Fibroblast of lung (primary cell): ENCODE results near the gene DNAAF3. TPM values are rescaled to one million over a fixed set of nuclear protein-coding genes. Genes with fewer than 3 reads are reported as not detected.
A peak's percentile ranks its signal among the peaks of the same experiment; 100 is the strongest.

Experiments
- DNase-seq, 2 donors: peaks; one replicate each; pipeline versions ENCODE4 v3.0.0 to v3.0.0-alpha.2; 2010; ENCODE audit warnings: low read depth in 2 of 2
- H2AFZ ChIP-seq: 2 replicates; pipeline ENCODE4 v1.5.1; 2012; ENCODE audit warnings: low read length, control low read depth, inconsistent platforms
- H3K27ac ChIP-seq: 2 replicates; pipeline ENCODE4 v1.5.1; 2011; ENCODE audit warnings: low read length, control low read depth; ENCODE audit not compliant: insufficient read depth
- H3K27me3 ChIP-seq: 2 replicates; pipeline ENCODE4 v1.5.1; 2011; ENCODE audit warnings: mild to moderate bottlenecking, low read length; ENCODE audit not compliant: control insufficient read depth, insufficient read depth
- H3K36me3 ChIP-seq: 2 replicates; pipeline ENCODE4 v1.5.1; 2011; ENCODE audit warnings: low read length; ENCODE audit not compliant: control insufficient read depth, insufficient read depth
- H3K4me1 ChIP-seq: 2 replicates; pipeline ENCODE4 v1.5.1; 2011; ENCODE audit warnings: low read length; ENCODE audit not compliant: control insufficient read depth, insufficient read depth; ENCODE audit errors: extremely low read depth
- H3K4me2 ChIP-seq: 2 replicates; pipeline ENCODE4 v1.5.1; 2011; ENCODE audit warnings: low read length, control low read depth; ENCODE audit not compliant: insufficient read depth; ENCODE audit errors: extremely low read depth
- H3K4me3 ChIP-seq, 4 experiments: fragments of 200-600 bp in 1 of 4; sonication (generic) in 1 of 4; replicated peaks in 1 of 4; 2 replicates each; pipeline ENCODE4 v1.5.1; 2011 to 2016; ENCODE audit warnings: low read length in 4 of 4, low read depth in 3 of 4, mild to moderate bottlenecking in 3 of 4, control low read depth in 2 of 4, inconsistent platforms in 1 of 4, mixed read lengths in 1 of 4; ENCODE audit not compliant: insufficient read depth in 1 of 4; ENCODE audit errors: control extremely low read depth in 1 of 4
- H3K79me2 ChIP-seq: 2 replicates; pipeline ENCODE4 v1.5.1; 2012; ENCODE audit warnings: mild to moderate bottlenecking, low read length, inconsistent platforms; ENCODE audit not compliant: control insufficient read depth, insufficient read depth
- H3K9ac ChIP-seq: 2 replicates; pipeline ENCODE4 v1.5.1; 2011; ENCODE audit warnings: mild to moderate bottlenecking, low read length, control low read depth; ENCODE audit not compliant: insufficient read depth
- H3K9me3 ChIP-seq: 2 replicates; pipeline ENCODE4 v1.5.1; 2012; ENCODE audit warnings: low read depth, low read length; ENCODE audit not compliant: control insufficient read depth, insufficient read depth
- H4K20me1 ChIP-seq: 2 replicates; pipeline ENCODE4 v1.5.1; 2011; ENCODE audit warnings: low read length; ENCODE audit not compliant: control insufficient read depth, insufficient read depth; ENCODE audit errors: extremely low read depth
- EZH2 ChIP-seq: IDR thresholded peaks from 2 replicates; pipeline ENCODE4 v1.5.1; 2012; ENCODE audit warnings: low read length, control low read depth, mild to moderate bottlenecking; ENCODE audit errors: missing control alignments
- polyA plus RNA-seq, 2 donors: library from polyadenylated mRNA; depleted of rRNA in 1 of 2; stranded (reverse) in 1 of 2; unstranded in 1 of 2; fragments of >200 nt; gene quantifications; 2 replicates each; pipeline ENCODE4 v1.2.1, GENCODE V29; 2011 to 2012; ENCODE audit warnings: missing spikeins in 1 of 2
- total RNA-seq: library from RNA; depleted of rRNA; stranded (reverse); fragments of >200 nt; gene quantifications from 2 replicates; pipeline ENCODE4 v1.2.1, GENCODE V29; 2014
- TF ChIP-seq, protein P1 (sequence below), 2 donors: IDR thresholded peaks in 1 of 2; conservative IDR thresholded peaks in 1 of 2; 1 replicate in 1 of 2; 2 replicates in 1 of 2; pipeline ENCODE4 v1.5.1; 2011 to 2012; ENCODE audit warnings: low read length in 2 of 2, control low read depth in 1 of 2, inconsistent platforms in 1 of 2, low read depth in 1 of 2, mild to moderate bottlenecking in 1 of 2

DNAAF3 gene
- total and polyA plus RNA-seq, 2 donors (not counting 1 experiment from before 2014, with no cell fraction given), result 0.17 to 0.18 TPM

DNA sequence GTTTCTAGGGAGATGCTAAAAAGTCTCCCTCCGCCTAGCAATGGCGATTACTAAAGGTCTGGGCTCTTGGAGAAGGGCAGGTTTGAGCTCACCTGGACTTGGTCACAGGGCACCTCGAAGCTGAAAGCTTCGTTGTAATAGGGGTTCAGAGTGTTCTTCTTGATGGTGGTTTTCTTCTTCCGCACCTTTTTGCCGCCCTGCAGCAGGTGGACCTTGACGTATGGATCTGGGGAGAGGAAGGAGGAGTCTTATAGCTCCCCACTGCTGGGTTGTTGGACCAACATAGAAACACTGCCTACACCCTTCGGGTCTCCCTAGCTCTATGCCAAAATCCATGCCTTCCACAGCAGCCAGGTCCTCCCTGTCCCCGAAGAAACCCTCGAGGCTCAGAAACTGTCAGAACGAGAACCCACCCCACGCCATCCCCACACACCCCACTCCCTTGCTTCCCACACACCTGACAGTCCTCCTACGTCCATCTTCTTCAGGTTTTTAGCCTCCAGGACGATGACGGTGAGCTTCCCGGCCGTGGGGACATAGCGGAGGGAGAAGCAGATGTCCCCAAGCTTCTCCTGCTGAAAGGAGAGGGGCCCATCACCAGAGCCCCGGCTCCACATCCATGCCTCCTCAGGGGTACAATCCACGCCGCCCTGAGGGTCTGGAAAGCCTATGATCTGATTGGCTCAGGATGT, 8.2 kb upstream of the DNAAF3 start:
- Histone ChIP-seq H3K36me3 (no peaks in the 10 kb centered on the region), H3K9ac (no peak overlapping the region), H3K79me2 (no peaks in the 10 kb centered on the region), H4K20me1 (no peaks in the 10 kb centered on the region), H3K9me3 (no peaks in the 10 kb centered on the region), H3K27ac (no peak overlapping the region), H3K4me1 (peaks cover 11% of the 10 kb centered on the region), H3K4me2 (peak overlapping the region; percentile 50), H3K4me3 (peak overlapping the region in 1 of 4 experiments; percentile 12), H3K27me3 (peaks cover 12% of the 10 kb centered on the region), H2AFZ (no peak overlapping the region)
- DNase-seq, result no peak
- TF ChIP-seq EZH2, result no peak
- TF ChIP-seq, protein P1, sequence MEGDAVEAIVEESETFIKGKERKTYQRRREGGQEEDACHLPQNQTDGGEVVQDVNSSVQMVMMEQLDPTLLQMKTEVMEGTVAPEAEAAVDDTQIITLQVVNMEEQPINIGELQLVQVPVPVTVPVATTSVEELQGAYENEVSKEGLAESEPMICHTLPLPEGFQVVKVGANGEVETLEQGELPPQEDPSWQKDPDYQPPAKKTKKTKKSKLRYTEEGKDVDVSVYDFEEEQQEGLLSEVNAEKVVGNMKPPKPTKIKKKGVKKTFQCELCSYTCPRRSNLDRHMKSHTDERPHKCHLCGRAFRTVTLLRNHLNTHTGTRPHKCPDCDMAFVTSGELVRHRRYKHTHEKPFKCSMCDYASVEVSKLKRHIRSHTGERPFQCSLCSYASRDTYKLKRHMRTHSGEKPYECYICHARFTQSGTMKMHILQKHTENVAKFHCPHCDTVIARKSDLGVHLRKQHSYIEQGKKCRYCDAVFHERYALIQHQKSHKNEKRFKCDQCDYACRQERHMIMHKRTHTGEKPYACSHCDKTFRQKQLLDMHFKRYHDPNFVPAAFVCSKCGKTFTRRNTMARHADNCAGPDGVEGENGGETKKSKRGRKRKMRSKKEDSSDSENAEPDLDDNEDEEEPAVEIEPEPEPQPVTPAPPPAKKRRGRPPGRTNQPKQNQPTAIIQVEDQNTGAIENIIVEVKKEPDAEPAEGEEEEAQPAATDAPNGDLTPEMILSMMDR (conservative IDR thresholded peaks at IDR 0.05 in 1 of 2, IDR thresholded peaks at IDR 0.05 in 1 of 2; ENCODE audit: low read depth in 1 of 2, low read length in 2 of 2), result no peak

DNA sequence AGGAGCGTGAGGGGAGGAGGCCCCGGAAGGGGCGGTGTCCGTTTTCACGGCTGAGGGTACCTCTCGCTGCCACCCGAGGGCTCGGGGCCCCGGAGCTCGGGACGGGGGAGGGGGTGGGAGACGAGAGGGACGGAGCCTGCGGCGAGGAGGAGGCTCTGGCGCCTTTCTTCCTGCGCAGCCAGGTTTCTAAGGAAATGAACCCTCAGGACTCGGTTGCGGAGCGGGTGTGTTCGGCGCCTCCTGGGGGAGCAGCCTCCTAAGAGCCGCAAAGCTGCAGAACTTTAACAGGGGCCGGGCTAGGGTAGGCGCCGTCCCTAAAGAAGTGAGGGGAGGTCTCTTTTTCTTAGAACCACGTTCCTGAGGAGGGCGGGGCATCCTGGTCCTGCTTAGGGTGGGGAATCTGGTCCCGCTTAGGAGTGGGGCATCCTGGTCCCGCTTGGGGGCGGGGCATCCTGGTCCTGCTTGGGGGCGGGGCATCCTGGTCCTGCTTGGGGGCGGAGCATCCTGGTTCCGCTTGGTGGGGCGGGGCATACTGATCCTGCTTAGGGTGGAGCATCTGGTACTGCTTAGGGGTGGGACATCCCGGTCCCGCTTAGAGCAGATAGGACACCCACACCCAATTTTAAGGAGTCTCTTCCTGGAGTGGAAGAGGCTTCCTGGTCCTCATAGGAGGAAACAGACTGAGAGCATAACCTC, 7.4 kb upstream of the DNAAF3 start:
- TF ChIP-seq, protein P1 (conservative IDR thresholded peaks at IDR 0.05 in 1 of 2, IDR thresholded peaks at IDR 0.05 in 1 of 2; ENCODE audit: low read depth in 1 of 2, low read length in 2 of 2), result peak in 1 of 2 donors; percentile 12
- no peak for TF ChIP-seq EZH2
- no peaks in the 10 kb centered on the region for H3K79me2 ChIP-seq
- H3K36me3 ChIP-seq, result no peaks in the 10 kb centered on the region
- H4K20me1 ChIP-seq, result no peaks in the 10 kb centered on the region
- peak overlapping the region; percentile 61 for H2AFZ ChIP-seq
- peaks cover 6% of the 10 kb centered on the region for H3K4me1 ChIP-seq
- H3K9me3 ChIP-seq, result no peaks in the 10 kb centered on the region
- no peak overlapping the region for H3K27ac ChIP-seq
- peak overlapping the region; percentile 50 for H3K9ac ChIP-seq
- H3K4me2 ChIP-seq, result peak overlapping the region; percentile 86
- peak overlapping the region; percentile 53 to 64 (median 57) for H3K4me3 ChIP-seq
- peak; percentile 43 to 75 for DNase-seq
- H3K27me3 ChIP-seq, result peaks cover 14% of the 10 kb centered on the region

DNA sequence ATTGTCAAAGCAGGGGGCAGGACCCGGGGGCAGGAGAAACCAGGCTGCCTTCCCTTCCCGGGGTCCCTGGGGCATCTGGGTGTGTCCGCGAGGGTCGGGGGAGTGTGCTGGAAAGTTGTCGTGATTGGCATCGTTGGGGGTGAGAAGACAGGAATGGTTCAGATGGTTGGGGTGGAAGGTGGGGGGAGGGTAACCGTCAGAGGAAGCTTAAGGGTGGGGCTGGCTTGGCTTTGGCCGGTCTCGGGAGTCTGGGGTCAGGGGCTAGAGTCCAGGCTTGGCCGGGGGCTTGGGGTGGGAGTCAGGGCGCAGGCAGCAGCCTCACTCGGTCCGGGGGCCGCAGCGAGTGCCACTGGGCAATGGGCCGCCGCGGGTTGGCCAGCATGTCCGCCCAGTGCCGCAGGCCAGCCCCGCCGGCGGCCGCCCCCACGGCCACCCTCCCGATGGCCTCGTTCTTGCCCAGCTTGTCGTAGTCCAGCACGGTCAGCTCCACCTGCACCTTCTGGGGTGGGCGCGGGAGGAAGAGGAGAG, 6.8 kb upstream of the DNAAF3 start:
- Histone ChIP-seq H3K4me2 (peak overlapping the region; percentile 86), H3K4me1 (peaks cover 6% of the 10 kb centered on the region), H3K27me3 (peaks cover 14% of the 10 kb centered on the region), H3K36me3 (no peaks in the 10 kb centered on the region), H3K79me2 (no peaks in the 10 kb centered on the region), H3K27ac (peak overlapping the region; percentile 41), H2AFZ (peak overlapping the region; percentile 61), H3K4me3 (peak overlapping the region; percentile 53 to 64 (median 57)), H3K9ac (peak overlapping the region; percentile 50), H3K9me3 (no peaks in the 10 kb centered on the region), H4K20me1 (no peaks in the 10 kb centered on the region)
- peak; percentile 22 for TF ChIP-seq EZH2
- TF ChIP-seq, protein P1 (conservative IDR thresholded peaks at IDR 0.05 in 1 of 2, IDR thresholded peaks at IDR 0.05 in 1 of 2; ENCODE audit: low read depth in 1 of 2, low read length in 2 of 2), result no peak
- no peak for DNase-seq
